IMR-90 (cell line): Measurements from ENCODE around the gene LTBP2. TPM values are rescaled to one million over a fixed set of nuclear protein-coding genes. Genes with fewer than 3 reads are reported as not detected.
A peak's percentile ranks its signal among the peaks of the same experiment; 100 is the strongest.

Source experiments
- ATAC-seq: fragments of 200-7000 bp; cut with Tn5 transposase; 2 replicates; pipeline ENCODE4 v1.9.1; 2020; ENCODE audit warnings: low read depth, mild to moderate bottlenecking, moderate library complexity
- BruUV-seq: library from RNA; stranded (reverse); fragments of 400-500 nt; replicated peaks from 2 replicates; lab custom pipeline; 2021; lab: Mats Ljungman, UMichigan
- CTCF ChIA-PET: fragments of 300-600 bp; formaldehyde crosslinking; extraction: SDS; loops from one replicate; lab custom pipeline; 2021; ENCODE audit warnings: antibody characterized with exemption; lab: Yijun Ruan, JAX
- POLR2A ChIA-PET: fragments of 300-600 bp; sonication (Branson Sonifier 250); formaldehyde crosslinking; loops from one replicate; lab custom pipeline; 2022; ENCODE audit warnings: antibody characterized with exemption; ENCODE audit not compliant: unreplicated experiment; lab: Charles Lee
- DNase-seq: peaks from one replicate; pipeline ENCODE4 v3.0.0; 2013
- H2AFZ ChIP-seq: replicated peaks from 2 replicates; pipeline ENCODE3; 2013; ENCODE audit warnings: low read length, mild to moderate bottlenecking; ENCODE audit not compliant: poor library complexity
- H2AK5ac ChIP-seq: 2 replicates; pipeline ENCODE4 v1.6.1; 2013; ENCODE audit warnings: low read depth, low read length, inconsistent platforms
- H2AK9ac ChIP-seq: replicated peaks from 2 replicates; pipeline ENCODE3; 2013; ENCODE audit warnings: mild to moderate bottlenecking, low read depth, low read length, moderate library complexity; ENCODE audit not compliant: poor library complexity
- H2BK120ac ChIP-seq: 2 replicates; pipeline ENCODE4 v1.6.1; 2013; ENCODE audit warnings: low read depth, low read length, inconsistent platforms
- H2BK15ac ChIP-seq: 3 replicates; pipeline ENCODE4 v1.6.1; 2013; ENCODE audit warnings: low read depth, low read length, inconsistent platforms
- H2BK20ac ChIP-seq: 2 replicates; pipeline ENCODE4 v1.6.1; 2013; ENCODE audit warnings: low read depth, mild to moderate bottlenecking, inconsistent platforms, low read length, moderate library complexity
- H2BK5ac ChIP-seq: 2 replicates; pipeline ENCODE4 v1.6.1; 2013; ENCODE audit warnings: mild to moderate bottlenecking, low read depth, low read length, inconsistent platforms; ENCODE audit not compliant: poor library complexity, severe bottlenecking
- H3K14ac ChIP-seq: replicated peaks from 2 replicates; pipeline ENCODE4 v1.6.1; 2013; ENCODE audit warnings: low read depth, low read length, inconsistent platforms
- H3K18ac ChIP-seq: 2 replicates; pipeline ENCODE4 v1.6.1; 2013; ENCODE audit warnings: low read depth, low read length, control low read depth
- H3K23ac ChIP-seq: 2 replicates; pipeline ENCODE4 v1.6.1; 2013; ENCODE audit warnings: low read depth, low read length, inconsistent platforms
- H3K27ac ChIP-seq: 2 replicates; pipeline ENCODE4 v1.5.1; 2013; ENCODE audit warnings: mild to moderate bottlenecking, control low read depth, low read length; ENCODE audit not compliant: insufficient read depth
- H3K27me3 ChIP-seq: 2 replicates; pipeline ENCODE4 v1.6.1; 2013; ENCODE audit warnings: low read length; ENCODE audit not compliant: control insufficient read depth, insufficient read depth
- H3K36me3 ChIP-seq: 2 replicates; pipeline ENCODE4 v1.6.1; 2013; ENCODE audit warnings: low read length, mixed read lengths; ENCODE audit not compliant: control insufficient read depth, insufficient read depth
- H3K4ac ChIP-seq: 2 replicates; pipeline ENCODE4 v1.6.1; 2013; ENCODE audit warnings: low read depth, low read length, inconsistent platforms
- H3K4me1 ChIP-seq: 2 replicates; pipeline ENCODE4 v1.6.1; 2013; ENCODE audit warnings: low read length, mixed read lengths; ENCODE audit not compliant: control insufficient read depth, insufficient read depth
- H3K4me2 ChIP-seq: 2 replicates; pipeline ENCODE4 v1.6.1; 2013; ENCODE audit warnings: low read depth, mild to moderate bottlenecking, control low read depth, low read length, moderate library complexity
- H3K4me3 ChIP-seq: 2 replicates; pipeline ENCODE4 v1.5.1; 2013; ENCODE audit warnings: low read depth, mild to moderate bottlenecking, control low read depth, low read length, moderate library complexity; ENCODE audit not compliant: insufficient read depth
- H3K56ac ChIP-seq: 2 replicates; pipeline ENCODE4 v1.6.1; 2013; ENCODE audit warnings: low read length, inconsistent platforms; ENCODE audit not compliant: insufficient read depth; ENCODE audit errors: extremely low read depth
- H3K79me1 ChIP-seq, 2 experiments: 2 replicates each; pipeline ENCODE4 v1.6.1; 2013; ENCODE audit warnings: low read length in 2 of 2, inconsistent platforms in 1 of 2, low read depth in 1 of 2
- H3K9ac ChIP-seq: 2 replicates; pipeline ENCODE4 v1.6.1; 2013; ENCODE audit warnings: low read depth, low read length, control low read depth
- H3K9me1 ChIP-seq: 2 replicates; pipeline ENCODE4 v1.6.1; 2013; ENCODE audit warnings: low read length, inconsistent platforms; ENCODE audit not compliant: insufficient read depth
- H3K9me3 ChIP-seq: 2 replicates; pipeline ENCODE4 v1.6.1; 2013; ENCODE audit warnings: low read length; ENCODE audit not compliant: control insufficient read depth, insufficient read depth
- H4K20me1 ChIP-seq: 2 replicates; pipeline ENCODE4 v1.6.1; 2013; ENCODE audit warnings: low read length, inconsistent platforms; ENCODE audit not compliant: insufficient read depth
- H4K5ac ChIP-seq: 2 replicates; pipeline ENCODE4 v1.6.1; 2013; ENCODE audit warnings: mild to moderate bottlenecking, low read depth, low read length, control low read depth
- H4K8ac ChIP-seq, 2 experiments: 2 replicates each; pipeline ENCODE4 v1.6.1; 2013; ENCODE audit warnings: low read depth in 2 of 2, low read length in 2 of 2, control low read depth in 1 of 2, inconsistent platforms in 1 of 2
- H4K91ac ChIP-seq: 2 replicates; pipeline ENCODE4 v1.6.1; 2013; ENCODE audit warnings: low read depth, low read length, inconsistent platforms; ENCODE audit not compliant: insufficient read depth
- BHLHE40 ChIP-seq: fragments of 150-350 bp; IDR thresholded peaks from 2 replicates; pipeline ENCODE4 v1.6.1; 2016; ENCODE audit warnings: mild to moderate bottlenecking, low read depth, low read length
- MAZ ChIP-seq: IDR thresholded peaks from 2 replicates; pipeline ENCODE4 v1.6.1; 2012; ENCODE audit warnings: low read depth, mild to moderate bottlenecking, low read length, improper control_type of control experiment, moderate library complexity, borderline replicate concordance
- RCOR1 ChIP-seq: IDR thresholded peaks from 2 replicates; pipeline ENCODE4 v1.6.1; 2012; ENCODE audit warnings: mild to moderate bottlenecking, low read length, improper control_type of control experiment; ENCODE audit not compliant: insufficient replicate concordance
- USF2 ChIP-seq: fragments of 150-350 bp; IDR thresholded peaks from 2 replicates; pipeline ENCODE4 v1.6.1; 2017; ENCODE audit warnings: mild to moderate bottlenecking, antibody characterized with exemption, low read length, low read depth
- WGBS, 2 experiments: methylation state at CpG; one replicate each; pipeline versions ENCODE4 v1.1.5 to v1.1.7; 2013; ENCODE audit warnings: missing lambda C conversion rate in 2 of 2; ENCODE audit not compliant: insufficient read length in 1 of 2; ENCODE audit errors: extremely low coverage in 2 of 2; 5-methylcytosine and 5-hydroxymethylcytosine counted together
- dilution Hi-C: fragments of 300-500 bp; cut with HindIII; formaldehyde crosslinking; loops from one replicate; pipeline ENCODE4 v1.14.3; 2018; ENCODE audit warnings: low sequenced_read_pairs; ENCODE audit not compliant: unreplicated experiment
- in situ Hi-C: fragments of 300-500 bp; cut with MboI; formaldehyde crosslinking; loops from 3 replicates; pipeline ENCODE4 v1.14.3; 2019; ENCODE audit warnings: low sequenced_read_pairs, inconsistent platforms, mixed read lengths
- intact Hi-C: fragments of 100-400 bp; cut with micrococcal nuclease; formaldehyde crosslinking; loops from 2 replicates; pipeline ENCODE4 v1.10.0; 2022
- polyA plus RNA-seq, 3 experiments: library from polyadenylated mRNA; depleted of rRNA; stranded (reverse); fragments of >200 nt; gene quantifications; 2 replicates each; pipeline ENCODE4 v1.2.3, GENCODE V29; 2012; ENCODE audit warnings: low replicate concordance in 1 of 3
- total RNA-seq: library from RNA; depleted of rRNA; stranded (reverse); fragments of >200 nt; gene quantifications from 2 replicates; pipeline ENCODE4 v1.2.3, GENCODE V29; 2012

LTBP2 gene
- total and polyA plus RNA-seq, 2 of the 4 experiments (the other 2 are of a cell fraction): 23.8 to 79.3 TPM

GRCh38 chr14:74567646-74568379 lies 44.2 kb downstream of the LTBP2 start:
- Histone ChIP-seq H3K79me1 (peaks cover 14 to 70% of the 10 kb centered on the region in 2 experiments), H3K4me3 (no peak overlapping the region), H2BK15ac (peak overlapping the region; percentile 21; the same call in 1 of the 3 replicates), H4K5ac (no peak overlapping the region; the same call in 1 of the 2 replicates), H2BK120ac (peak overlapping the region; percentile 87), H4K8ac (peak overlapping the region in 1 of 2 experiments; percentile 42; a peak in 2 of 4 replicates), H2AFZ (no peak overlapping the region), H2BK5ac (peak overlapping the region; percentile 48), H3K56ac (no peak overlapping the region), H3K18ac (peak overlapping the region; percentile 24; the same call in 1 of the 2 replicates), H4K91ac (peak overlapping the region; percentile 50; the same call in 1 of the 2 replicates), H3K23ac (no peak overlapping the region; the same call in 1 of the 2 replicates), H3K4me1 (peaks cover 41% of the 10 kb centered on the region), H2AK9ac (peak overlapping the region; percentile 44), H3K9ac (no peak overlapping the region), H3K36me3 (no peaks in the 10 kb centered on the region), H4K20me1 (no peaks in the 10 kb centered on the region; the same call in 1 of the 2 replicates), H3K9me3 (no peaks in the 10 kb centered on the region), H3K14ac (peak overlapping the region; percentile 48; the same call in 1 of the 2 replicates), H3K4ac (peak overlapping the region; percentile 89), H3K9me1 (peaks cover 46% of the 10 kb centered on the region), H2BK20ac (peak overlapping the region; percentile 53; the same call in 1 of the 2 replicates), H3K27me3 (no peaks in the 10 kb centered on the region), H2AK5ac (peak overlapping the region; percentile 62), H3K27ac (no peak overlapping the region), H3K4me2 (no peak overlapping the region)
- POLR2A ChIA-PET: no interaction called here
- CTCF ChIA-PET: no interaction called here
- no peak for TF ChIP-seq USF2
- no peak for TF ChIP-seq RCOR1
- no peak for TF ChIP-seq BHLHE40
- TF ChIP-seq MAZ: no peak
- ATAC-seq (no peak), DNase-seq (no peak)
- dilution Hi-C loops (no loop called here), in situ Hi-C loops (no loop called here), intact Hi-C loops (no loop called here)
- 90% methylated on average over 11 of the region's 21 CpGs; no CpG with 5 or more reads in 1 of the 2 experiments for WGBS, 2 experiments
- BruUV-seq: no TSS peak
